Transverse colon (tissue), 3 donors: ENCODE results near the gene RABL6.

Experiments
- CTCF ChIP-seq, 5 experiments: fragments of 200-600 bp in 3 of 5; fragments of 450-650 bp in 2 of 5; sonication (generic) in 3 of 5; IDR thresholded peaks; 1 replicate in 2 of 5; 2 replicates in 3 of 5; pipeline ENCODE4 v1.5.1; 2016 to 2017; ENCODE audit warnings: antibody characterized with exemption in 5 of 5, inconsistent platforms in 3 of 5, mild to moderate bottlenecking in 2 of 5, moderate library complexity in 1 of 5
- EP300 ChIP-seq: sonication (generic); formaldehyde crosslinking; IDR thresholded peaks from one replicate; pipeline ENCODE4 v1.6.1; 2017; ENCODE audit warnings: antibody characterized with exemption, low read depth

- no peak for TF ChIP-seq CTCF (IDR thresholded peaks at IDR 0.05)
- TF ChIP-seq EP300, result no peak
Observed at GRCh38 chr9:136777359-136777758, 30.4 kb upstream of the RABL6 start.
